Measurements from ENCODE around the gene PTBP1. TPM values are rescaled to one million over a fixed set of nuclear protein-coding genes. Genes with fewer than 3 reads are reported as not detected.

Gene PTBP1
- polyA plus RNA-seq, 1 donor from 2014 or later, result 27.3 TPM

Small RNAs within 50 kb of the gene (small RNA-seq; reads per million reads assigned to genes)
- 0 reads per million in 3 experiments for gene MIR3187

Other genes starting within 250 kb of the PTBP1 start
- gene BSG, start 224.9 kb upstream of the PTBP1 start, polyA plus RNA-seq, result 209 and 214 TPM in 2 replicates
- gene HCN2, start 207.6 kb upstream of the PTBP1 start, polyA plus RNA-seq, result 4.7 and 6.4 TPM in 2 replicates
- 28.3 TPM in 2 replicates for gene POLRMT, start 163.9 kb upstream of the PTBP1 start, polyA plus RNA-seq
- 0.48 TPM in 1 of 2 replicates, not detected in the other for gene FGF22, start 157.6 kb upstream of the PTBP1 start, polyA plus RNA-seq
- gene RNF126, start 134.2 kb upstream of the PTBP1 start, polyA plus RNA-seq, result 33.7 and 44.8 TPM in 2 replicates
- gene FSTL3, start 121.1 kb upstream of the PTBP1 start, polyA plus RNA-seq, result 3.1 and 6.6 TPM in 2 replicates
- gene PRSS57, start 102.0 kb upstream of the PTBP1 start, polyA plus RNA-seq, result not detected in 2 replicates
- 74.8 and 87.3 TPM in 2 replicates for gene PALM, start 88.5 kb upstream of the PTBP1 start, polyA plus RNA-seq
- gene MISP, start 46.3 kb upstream of the PTBP1 start, polyA plus RNA-seq, result 0.24 and 0.98 TPM in 2 replicates
- gene PLPPR3, start 24.5 kb downstream of the PTBP1 start, polyA plus RNA-seq, result 239 and 275 TPM in 2 replicates
- 1.0 and 1.1 TPM in 2 replicates for gene AZU1, start 30.4 kb downstream of the PTBP1 start, polyA plus RNA-seq
- gene PRTN3, start 43.5 kb downstream of the PTBP1 start, polyA plus RNA-seq, result 0.54 TPM in 1 of 2 replicates, not detected in the other
- gene ELANE, start 54.9 kb downstream of the PTBP1 start, polyA plus RNA-seq, result not detected in 2 replicates
- 3.8 and 5.3 TPM in 2 replicates for gene CFD, start 62.2 kb downstream of the PTBP1 start, polyA plus RNA-seq
- 13.3 and 17.0 TPM in 2 replicates for gene MED16, start 95.7 kb downstream of the PTBP1 start, polyA plus RNA-seq
- not detected in 2 replicates for gene RNU6-9, start 96.0 kb downstream of the PTBP1 start, polyA plus RNA-seq
- gene R3HDM4, start 115.8 kb downstream of the PTBP1 start, polyA plus RNA-seq, result 51.2 and 71.8 TPM in 2 replicates
- 0.76 and 5.4 TPM in 2 replicates for gene KISS1R, start 119.9 kb downstream of the PTBP1 start, polyA plus RNA-seq
- 5.7 and 11.4 TPM in 2 replicates for gene ARID3A, start 128.6 kb downstream of the PTBP1 start, polyA plus RNA-seq
- gene WDR18, start 186.9 kb downstream of the PTBP1 start, polyA plus RNA-seq, result 64.9 and 90.1 TPM in 2 replicates
- 0.46 and 5.0 TPM in 2 replicates for gene GRIN3B, start 203.0 kb downstream of the PTBP1 start, polyA plus RNA-seq
- 176 and 208 TPM in 2 replicates for gene TMEM259, start 223.7 kb downstream of the PTBP1 start, polyA plus RNA-seq
- not detected in 2 replicates for gene RNU6-2, start 224.1 kb downstream of the PTBP1 start, polyA plus RNA-seq
- gene CNN2, start 229.2 kb downstream of the PTBP1 start, polyA plus RNA-seq, result 42.8 and 45.3 TPM in 2 replicates
- 51.8 and 75.2 TPM in 2 replicates for gene ABCA7, start 242.7 kb downstream of the PTBP1 start, polyA plus RNA-seq